HG03066 (cell line): Measurements from ENCODE around the gene NUSAP1.
"Not testable (repeated sequence)": the region's sequence is repeated elsewhere in the genome, so short reads cannot be mapped to it uniquely, and the experiment has no call there.

Source experiments
- ATAC-seq: cut with Tn5 transposase; IDR thresholded peaks from one replicate; pipeline ENCODE4 v1.9.1; 2021; ENCODE audit warnings: low read depth; ENCODE audit not compliant: unreplicated experiment

Gene NUSAP1

GRCh38 chr15:41407341-41407740 lies 74.7 kb downstream of the NUSAP1 start:
- ATAC-seq: no peak

- ATAC-seq: no peak
Measured at GRCh38 chr15:41408234-41408641, 75.6 kb downstream of the NUSAP1 start.

GRCh38 chr15:41411031-41411430 lies 78.3 kb downstream of the NUSAP1 start:
- ATAC-seq: no peak

- ATAC-seq: no peak
Measured at GRCh38 chr15:41411441-41411840, 78.8 kb downstream of the NUSAP1 start.

- peak; percentile 12 for ATAC-seq
Measured at GRCh38 chr15:41416128-41416741, 83.6 kb downstream of the NUSAP1 start.

- peak; percentile 74 for ATAC-seq
Measured at GRCh38 chr15:41416742-41417417, 84.2 kb downstream of the NUSAP1 start, which contains the start of gene RTF1. TSS of gene RTF1 (plus strand) at chr15:41417095. CDS start at chr15:41417116, 21 bp downstream.

- ATAC-seq: peak; percentile 44
Measured at GRCh38 chr15:41417418-41418195, 84.9 kb downstream of the NUSAP1 start.

GRCh38 chr15:41423979-41424659 lies 91.4 kb downstream of the NUSAP1 start:
- ATAC-seq: peak; percentile 85

GRCh38 chr15:41424809-41425208 lies 92.1 kb downstream of the NUSAP1 start:
- no peak for ATAC-seq

GRCh38 chr15:41425907-41426306 lies 93.2 kb downstream of the NUSAP1 start:
- ATAC-seq: not testable (repeated sequence)

GRCh38 chr15:41429003-41429890 lies 96.6 kb downstream of the NUSAP1 start:
- ATAC-seq: peak; percentile 76
